GM21576 (cell line): Measurements from ENCODE around the gene CYP21A2.
"Not testable (repeated sequence)": the region's sequence is repeated elsewhere in the genome, so short reads cannot be mapped to it uniquely, and the experiment has no call there.

Source experiments
- ATAC-seq: cut with Tn5 transposase; IDR thresholded peaks from one replicate; pipeline ENCODE4 v1.9.1; 2021; ENCODE audit warnings: mild to moderate bottlenecking, moderate library complexity; ENCODE audit not compliant: unreplicated experiment

The CYP21A2 gene

DNA sequence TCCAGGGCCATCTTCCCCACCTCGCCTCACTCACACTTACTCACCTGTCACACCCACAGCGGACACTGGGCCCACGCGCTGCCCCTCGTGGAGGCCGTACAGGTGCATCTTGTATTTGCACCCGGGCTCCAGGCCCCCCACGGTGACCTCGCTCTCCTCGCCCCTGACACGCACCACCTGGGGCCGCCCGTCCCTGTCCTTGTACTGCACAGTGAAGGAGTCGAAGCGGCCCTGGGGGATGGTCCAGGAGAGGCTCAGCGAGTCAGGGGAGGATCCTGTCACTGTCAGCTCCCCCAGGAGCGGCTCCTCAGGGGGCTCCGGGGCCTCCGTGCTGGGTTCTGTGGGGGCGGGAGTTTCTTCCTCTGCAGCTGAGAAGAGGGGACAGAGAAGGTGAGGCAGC is 14.4 kb downstream of the CYP21A2 start:
- not testable (repeated sequence) for ATAC-seq

DNA sequence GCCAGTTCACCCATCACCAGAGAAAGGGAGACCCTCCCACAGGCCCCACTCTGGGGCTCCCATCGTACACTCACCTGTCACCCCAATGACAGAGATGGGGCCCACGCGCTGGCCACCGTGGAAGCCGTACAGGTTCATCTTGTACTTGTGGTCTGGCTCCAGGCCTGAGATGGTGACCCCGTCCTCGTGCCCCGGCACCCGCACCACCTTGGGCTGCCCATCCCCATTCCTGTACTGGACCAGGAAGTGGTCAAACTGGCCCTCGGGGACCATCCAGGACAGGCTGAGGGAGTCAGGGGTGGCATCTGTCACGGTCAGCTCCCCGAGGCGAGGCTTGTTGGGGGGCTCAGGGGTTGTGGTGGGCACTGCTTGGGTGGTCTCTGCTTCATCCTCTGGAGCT is 15.1 kb downstream of the CYP21A2 start:
- ATAC-seq: not testable (repeated sequence)

DNA sequence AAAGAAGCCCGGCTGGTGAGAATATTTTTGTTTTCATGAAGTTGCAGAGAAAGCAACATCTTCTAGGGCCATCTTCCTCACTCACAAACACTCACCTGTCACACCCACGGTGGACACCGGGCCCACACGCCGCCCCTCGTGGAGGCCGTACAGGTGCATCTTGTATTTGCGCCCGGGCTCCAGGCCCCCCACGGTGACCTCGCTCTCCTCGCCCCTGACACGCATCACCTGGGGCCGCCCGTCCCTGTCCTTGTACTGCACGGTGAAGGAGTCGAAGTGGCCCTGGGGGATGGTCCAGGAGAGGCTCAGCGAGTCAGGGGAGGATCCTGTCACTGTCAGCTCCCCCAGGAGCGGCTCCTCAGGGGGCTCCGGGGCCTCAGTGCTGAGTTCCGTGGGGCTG is 17.5 kb downstream of the CYP21A2 start:
- not testable (repeated sequence) for ATAC-seq

DNA sequence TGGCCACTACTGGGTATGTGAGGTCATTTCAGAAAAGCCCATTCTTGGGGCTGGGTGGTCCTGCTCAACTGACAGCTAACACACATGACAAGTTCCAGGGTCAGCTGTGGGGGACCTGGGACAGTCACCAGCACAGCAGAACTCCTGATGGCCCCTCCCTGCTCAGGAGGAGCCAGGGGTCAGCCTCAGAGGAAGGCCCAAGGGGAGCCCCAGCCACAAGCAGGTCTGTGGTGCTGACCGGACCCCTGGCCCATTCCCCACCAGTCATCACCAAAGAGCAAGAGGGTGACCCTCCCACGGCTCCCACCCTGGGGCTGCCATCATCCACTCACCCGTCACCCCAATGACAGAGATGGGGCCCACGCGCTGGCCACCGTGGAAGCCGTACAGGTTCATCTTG is 18.0 kb downstream of the CYP21A2 start:
- ATAC-seq: no peak

DNA sequence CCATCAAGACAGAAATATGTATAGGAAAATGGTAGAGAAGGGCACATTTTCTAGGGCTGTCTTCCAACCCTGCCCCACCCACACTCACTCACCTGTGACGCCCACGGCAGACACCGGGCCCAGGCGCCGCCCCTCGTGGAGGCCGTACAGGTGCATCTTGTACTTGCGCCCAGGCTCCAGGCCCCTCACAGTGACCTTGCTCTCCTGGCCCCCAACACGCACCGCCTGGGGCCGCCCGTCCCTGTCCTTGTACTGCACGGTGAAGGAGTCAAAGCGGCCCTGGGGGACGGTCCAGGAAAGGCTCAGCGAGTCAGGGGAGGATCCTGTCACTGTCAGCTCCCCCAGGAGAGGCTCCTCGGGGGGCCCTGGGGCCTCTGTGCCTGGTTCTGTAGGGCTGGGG is 19.8 kb downstream of the CYP21A2 start:
- no peak for ATAC-seq

DNA sequence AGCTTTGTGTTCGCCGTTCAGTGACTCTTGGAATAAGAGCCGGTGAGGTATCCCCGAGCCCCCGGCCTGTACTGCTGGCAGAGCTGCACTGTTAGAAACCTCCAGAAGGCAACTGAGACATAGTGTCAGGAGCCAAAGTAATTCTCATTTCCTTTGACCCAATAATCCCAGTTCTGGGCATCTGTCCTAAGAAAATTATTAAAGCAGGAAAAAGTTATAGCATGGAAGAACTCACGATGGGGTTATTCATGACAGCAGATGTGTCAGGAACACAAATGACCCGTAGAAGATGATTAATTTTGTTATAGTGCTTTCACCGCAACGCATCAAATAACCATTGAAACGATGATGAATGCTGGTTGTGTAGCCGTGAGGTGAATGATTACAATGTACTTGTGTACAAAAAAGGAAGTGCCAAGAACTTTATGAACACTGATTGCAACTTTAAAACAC is 20.3 kb downstream of the CYP21A2 start:
- no peak for ATAC-seq

DNA sequence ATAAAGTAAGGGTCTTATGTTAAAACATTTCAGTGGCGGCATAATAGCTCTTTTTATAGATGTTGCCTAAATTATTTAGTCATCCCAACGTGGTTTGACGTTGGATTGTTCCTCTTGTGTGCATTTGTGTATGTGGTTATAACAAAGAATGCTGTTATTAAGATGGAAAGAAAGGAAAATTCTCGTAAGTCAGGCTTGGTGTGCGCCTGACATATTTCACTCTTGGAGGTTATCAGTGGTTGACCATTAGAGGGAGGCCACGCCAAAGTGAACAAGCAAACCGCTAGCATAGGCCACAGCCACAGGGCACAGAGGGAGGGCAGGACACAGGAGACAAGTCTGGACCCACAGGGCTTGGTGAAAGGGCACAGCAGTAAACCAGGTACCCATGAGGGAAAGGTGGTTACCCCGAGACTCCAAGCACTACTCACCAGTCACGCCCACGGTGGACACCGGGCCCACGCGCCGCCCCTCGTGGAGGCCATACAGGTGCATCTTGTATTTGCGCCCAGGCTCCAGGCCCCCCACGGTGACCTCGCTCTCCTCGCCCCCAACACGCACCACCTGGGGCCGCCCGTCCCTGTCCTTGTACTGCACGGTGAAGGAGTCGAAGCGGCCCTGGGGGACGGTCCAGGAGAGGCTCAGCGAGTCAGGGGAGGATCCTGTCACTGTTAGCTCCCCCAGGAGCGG is 22.9 kb downstream of the CYP21A2 start:
- ATAC-seq: no peak

DNA sequence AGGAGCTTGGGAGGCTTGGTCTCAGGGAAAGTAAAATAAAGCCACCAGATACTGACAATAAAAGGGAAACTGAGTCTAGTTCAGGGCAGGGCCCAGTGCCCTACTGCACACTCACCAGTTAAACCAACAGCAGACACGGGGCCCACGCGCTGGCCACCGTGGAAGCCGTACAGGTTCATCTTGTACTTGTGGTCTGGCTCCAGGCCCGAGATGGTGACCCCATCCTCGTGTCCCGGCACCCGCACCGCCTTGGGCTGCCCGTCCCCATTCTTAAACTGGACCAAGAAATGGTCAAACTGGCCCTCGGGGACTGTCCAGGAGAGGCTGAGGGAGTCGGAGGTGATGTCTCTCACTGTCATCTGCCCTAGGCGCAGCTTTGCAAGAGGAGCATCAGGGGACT is 26.5 kb downstream of the CYP21A2 start:
- ATAC-seq: no peak

DNA sequence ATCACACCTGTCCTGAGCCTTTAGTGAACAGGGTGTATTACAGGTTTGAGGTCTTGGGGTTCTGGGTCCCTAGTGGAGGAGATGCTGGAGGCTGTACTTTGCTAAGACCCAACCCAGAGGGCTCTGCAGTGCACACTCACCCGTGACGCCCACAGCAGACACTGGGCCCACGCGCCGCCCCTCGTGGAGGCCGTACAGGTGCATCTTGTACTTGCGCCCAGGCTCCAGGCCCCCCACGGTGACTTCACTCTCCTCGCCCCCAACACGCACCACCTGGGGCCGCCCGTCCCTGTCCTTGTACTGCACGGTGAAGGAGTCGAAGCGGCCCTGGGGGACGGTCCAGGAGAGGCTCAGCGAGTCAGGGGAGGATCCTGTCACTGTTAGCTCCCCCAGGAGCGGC is 29.3 kb downstream of the CYP21A2 start:
- not testable (repeated sequence) for ATAC-seq

DNA sequence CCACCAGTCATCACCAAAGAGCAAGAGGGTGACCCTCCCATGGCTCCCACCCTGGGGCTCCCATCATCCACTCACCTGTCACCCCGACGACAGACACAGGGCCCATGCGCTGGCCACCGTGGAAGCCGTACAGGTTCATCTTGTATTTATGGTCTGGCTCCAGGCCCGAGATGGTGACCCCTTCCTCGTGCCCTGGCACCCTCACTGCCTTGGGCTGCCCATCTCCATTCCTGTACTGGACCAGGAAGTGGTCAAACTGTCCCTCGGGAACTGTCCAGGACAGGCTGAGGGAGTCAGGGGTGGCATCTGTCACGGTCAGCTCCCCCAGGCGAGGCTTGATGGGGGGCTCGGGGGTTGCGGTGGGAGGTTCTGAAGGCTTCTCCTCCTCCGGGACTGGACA is 30.1 kb downstream of the CYP21A2 start:
- ATAC-seq: not testable (repeated sequence)

DNA sequence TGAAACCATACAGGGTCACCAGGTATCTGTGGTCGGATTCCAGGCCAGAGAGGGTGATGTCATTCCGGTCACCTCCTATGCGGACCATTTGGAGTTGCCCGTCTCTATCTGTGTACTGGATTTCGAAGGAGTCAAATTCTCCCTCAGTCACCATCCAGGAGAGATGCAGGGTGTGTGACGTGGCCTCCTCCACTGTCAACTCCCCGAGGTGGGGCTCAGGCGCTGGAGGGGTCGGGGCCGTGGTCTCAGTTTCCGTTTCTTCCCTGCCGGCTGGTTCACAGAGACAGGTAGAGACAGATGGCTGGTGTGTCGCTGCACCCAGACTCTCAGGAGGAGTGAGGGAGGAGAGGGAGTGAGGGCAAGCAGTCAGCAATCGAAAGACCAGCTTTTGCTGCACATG is 30.7 kb downstream of the CYP21A2 start:
- ATAC-seq: no peak

DNA sequence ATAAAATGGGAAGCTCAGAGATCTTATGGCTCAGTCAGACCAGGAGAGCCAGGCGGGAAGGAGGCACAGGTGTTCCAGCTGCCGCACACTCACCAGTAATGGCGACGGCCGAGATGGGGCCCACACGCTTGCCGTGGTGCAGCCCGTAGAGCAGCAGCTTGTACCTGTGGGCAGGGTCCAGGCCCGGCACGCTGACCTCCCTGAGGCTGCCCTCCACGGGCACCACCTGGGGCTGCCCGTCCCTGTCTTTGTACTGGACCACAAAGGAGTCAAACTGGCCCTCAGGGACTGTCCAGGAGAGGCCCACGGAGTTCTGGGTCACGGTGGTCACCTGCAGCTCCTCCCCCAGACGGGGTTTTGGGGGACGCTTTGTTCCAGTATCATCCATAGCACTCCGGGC is 31.2 kb downstream of the CYP21A2 start:
- no peak for ATAC-seq

DNA sequence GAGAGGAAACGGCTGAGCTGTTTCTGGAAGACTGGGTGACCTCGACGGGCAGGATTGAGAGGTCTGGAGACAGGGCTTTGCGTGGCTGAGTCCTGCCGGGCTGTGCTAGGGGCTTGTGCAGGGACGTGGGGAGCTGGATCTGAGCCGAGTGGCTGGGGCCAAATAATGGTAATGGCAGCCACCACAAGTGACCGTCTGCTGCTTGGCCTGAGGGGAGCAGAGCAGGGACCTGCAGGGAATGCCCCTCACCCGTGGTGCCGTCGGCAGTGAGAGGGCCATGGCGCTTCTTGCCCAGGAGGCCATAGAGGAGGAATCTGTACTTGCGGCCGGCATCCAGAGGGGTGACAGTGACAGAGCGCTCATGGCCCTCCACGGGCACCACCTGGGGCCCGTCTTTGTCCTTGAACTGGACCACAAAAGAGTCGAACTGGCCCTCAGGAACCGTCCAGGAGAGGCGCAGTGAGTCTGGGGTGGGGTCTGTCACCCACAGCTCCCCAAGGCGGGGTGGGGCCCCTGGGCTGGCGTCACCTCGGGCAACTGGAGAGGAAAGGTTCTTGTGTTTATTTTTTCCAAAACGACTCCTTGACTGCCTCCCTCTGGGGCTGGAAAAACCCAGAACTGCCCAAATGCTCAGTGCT is 31.8 kb downstream of the CYP21A2 start:
- no peak for ATAC-seq

DNA sequence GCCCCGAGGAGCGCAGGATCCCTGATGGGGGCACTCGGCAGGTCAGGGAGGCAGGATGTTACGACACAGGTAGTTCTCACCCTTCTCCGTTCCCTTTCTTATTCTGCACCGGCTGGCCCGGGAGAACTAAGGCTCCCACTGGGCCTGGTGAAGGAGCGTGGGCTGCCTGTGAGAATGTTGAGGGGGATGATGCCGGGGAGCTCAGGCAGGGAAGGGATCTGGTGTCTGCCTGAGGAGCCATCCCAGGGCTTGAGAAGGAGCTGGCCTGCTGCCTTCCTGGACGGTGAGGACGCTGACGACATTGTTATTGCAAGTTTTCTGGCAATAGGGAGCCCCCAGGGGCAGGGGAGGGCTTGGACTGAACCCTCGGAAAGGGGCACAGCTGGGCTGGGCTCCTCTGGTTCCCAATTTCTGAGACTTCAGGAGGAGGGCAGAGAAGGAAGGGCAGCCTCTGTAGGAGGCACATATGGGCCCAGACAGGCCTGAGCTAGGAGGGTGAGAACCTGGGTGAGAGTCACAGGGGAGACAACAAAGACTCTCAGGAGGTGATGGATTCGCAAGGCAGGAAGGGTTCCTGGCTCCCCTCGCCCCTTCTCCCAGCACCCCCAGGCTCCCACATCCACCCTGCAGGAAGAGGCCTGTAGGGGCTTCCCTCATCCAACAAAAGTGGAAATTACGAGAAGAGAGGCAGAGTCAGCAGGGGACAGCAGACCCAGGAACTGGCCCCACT is 32.8 kb downstream of the CYP21A2 start:
- no peak for ATAC-seq

DNA sequence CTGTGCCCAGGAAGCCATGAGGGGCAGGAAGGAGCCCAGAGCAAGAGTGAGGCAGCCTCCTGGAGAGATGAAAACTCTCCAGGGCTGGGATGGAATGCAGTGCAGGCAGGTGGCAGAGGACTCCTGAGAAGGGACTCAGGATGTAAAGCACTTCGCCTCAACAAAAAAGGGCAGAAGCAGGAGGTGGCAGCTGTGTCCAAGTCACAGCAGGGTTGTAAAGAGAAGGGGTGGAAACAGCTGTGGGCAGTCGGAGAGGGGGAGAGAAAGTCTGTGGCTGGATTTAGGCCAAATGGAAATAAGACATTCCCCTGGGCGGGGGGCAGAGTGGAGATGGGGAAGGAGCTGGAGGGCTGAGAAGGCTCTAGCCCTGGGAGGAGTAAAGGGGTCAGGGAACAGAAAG is 34.9 kb downstream of the CYP21A2 start:
- ATAC-seq: no peak

DNA sequence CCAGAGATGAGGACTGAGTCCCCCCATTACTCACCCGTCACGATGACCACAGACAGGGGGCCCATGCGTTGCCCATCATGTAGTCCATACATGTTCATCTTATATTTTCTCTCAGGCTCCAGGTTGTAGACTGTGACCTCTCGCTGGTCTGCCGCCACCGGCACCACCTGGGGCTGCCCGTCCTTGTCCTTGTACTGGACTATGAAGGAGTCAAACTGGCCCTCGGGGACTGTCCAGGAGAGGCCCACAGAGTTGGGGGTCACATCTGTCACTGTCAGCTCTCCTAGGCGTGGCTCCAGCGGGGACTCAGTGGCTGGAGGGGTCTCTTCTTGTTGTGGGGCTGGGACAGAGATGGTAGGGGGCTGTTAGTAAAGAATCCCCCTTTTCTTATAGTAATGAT is 35.4 kb downstream of the CYP21A2 start:
- ATAC-seq: no peak

DNA sequence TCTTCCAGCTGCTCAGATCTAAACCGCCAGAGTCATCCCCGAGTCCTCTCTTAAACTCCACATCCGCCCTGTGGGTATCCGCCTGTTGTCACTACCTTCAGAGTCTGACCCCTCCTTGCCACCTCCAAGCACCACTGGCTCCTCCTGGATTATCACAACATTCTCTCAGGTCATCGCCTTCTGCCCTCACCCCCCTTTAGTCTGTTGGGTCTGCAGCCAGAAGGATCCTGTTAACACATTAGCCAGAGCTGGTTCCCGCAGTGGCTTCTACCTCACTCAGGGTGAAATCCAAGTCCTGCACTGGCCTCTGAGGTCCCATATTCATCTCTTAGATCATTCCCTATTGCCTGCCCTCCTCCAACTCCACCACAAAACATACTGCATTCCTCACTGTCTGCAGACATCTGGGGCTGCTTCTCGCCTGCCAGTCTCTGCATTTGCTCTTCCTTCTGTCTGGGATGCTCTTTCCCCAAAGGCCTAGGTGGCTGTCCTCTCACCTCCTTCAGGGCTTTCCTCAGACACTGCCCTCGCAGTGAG is 36.8 kb downstream of the CYP21A2 start:
- no peak for ATAC-seq

DNA sequence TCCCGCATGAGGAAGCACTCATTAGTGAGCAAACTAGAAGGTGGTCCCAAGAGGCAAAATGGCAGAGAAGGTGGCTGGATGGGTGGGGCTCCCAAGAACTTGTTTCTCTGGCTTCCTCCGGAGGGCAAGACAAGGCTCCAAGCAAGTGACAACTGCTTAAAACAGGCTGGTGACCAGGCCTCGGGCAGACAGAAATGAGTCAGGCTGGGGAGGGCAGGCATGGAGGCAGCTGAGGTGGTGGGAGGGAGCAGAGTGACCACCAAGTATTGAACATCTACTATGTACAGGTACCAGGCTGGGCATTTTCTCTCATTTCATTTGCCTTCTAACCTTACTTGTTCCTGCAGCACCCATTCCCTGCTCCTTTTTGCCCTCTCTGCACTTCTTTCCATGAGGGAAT is 37.6 kb downstream of the CYP21A2 start:
- no peak for ATAC-seq

DNA sequence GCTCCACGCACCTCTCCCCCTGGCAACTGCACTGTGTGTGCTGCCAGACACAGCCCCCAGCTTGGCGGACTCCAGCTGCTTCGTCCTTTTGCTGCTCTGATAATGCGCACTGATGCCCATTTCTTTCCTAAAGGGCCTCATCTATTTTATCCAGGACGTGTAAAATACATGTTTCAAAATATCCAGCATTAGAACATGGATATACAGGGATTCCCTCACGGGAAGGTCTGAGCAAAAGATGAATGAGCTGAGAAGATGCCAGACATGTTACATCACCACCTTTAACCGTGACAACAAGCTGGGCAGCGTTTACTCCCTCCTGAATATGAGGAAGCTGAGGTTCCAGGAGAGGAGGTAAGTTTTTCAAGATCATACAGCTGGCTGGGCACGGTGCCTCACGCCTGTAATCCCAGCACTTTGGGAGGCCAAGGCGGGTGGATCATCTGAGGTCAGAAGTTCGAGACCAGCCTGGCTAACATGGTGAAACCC is 38.1 kb downstream of the CYP21A2 start:
- no peak for ATAC-seq

DNA sequence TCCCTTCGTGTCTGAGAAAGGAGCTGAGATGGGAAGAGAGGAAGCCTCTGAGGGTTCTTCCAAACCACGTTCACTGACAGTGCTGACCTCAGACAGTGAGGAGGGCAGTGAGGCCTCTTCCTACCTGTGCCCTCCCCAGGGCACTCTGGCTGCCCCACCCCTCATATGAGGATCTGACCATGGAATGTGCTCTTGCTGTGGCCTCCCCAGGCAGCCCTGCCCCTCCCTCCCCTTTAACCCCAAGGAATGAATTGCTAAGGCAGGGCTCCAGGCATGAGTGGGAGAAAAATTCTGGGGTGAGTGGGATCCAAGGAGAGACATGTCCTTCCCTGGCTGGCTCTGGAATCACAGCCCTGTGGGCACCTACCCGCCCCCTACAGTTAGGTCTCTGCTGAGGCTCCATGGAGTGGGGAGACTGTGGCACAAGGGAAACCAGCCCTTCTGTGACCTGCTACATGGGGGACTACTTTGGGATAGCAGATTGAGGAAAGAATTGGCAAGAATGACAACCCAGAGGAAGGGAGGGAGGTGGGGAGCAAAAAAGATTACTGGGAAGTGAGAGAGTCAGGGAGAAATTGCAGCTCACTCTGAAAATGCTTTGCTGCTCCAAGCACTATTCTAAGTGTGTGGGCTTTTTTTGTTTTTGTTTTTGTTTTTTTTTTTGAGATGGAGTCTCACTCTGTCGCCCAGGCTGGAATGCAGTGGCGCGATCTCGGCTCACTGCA is 41.5 kb downstream of the CYP21A2 start:
- no peak for ATAC-seq
